SU-DHL-6 (cell line): ENCODE measurements around the gene RBL2.

ENCODE experiments used
- EZH2phosphoT487 ChIP-seq: fragments of 200-600 bp; sonication (generic), shearing (Covaris generic); conservative IDR thresholded peaks from 2 replicates; pipeline ENCODE4 v1.6.1; 2018; ENCODE audit warnings: mild to moderate bottlenecking, antibody characterized with exemption, low read length, moderate library complexity, mixed read lengths
- TF ChIP-seq, protein P1 (sequence below): fragments of 200-600 bp; sonication (generic); IDR thresholded peaks from one replicate; pipeline ENCODE4 v1.5.1; 2017; ENCODE audit warnings: antibody characterized with exemption, mild to moderate bottlenecking, low read length, moderate library complexity; ENCODE audit not compliant: insufficient read depth, poor library complexity, severe bottlenecking

DNA sequence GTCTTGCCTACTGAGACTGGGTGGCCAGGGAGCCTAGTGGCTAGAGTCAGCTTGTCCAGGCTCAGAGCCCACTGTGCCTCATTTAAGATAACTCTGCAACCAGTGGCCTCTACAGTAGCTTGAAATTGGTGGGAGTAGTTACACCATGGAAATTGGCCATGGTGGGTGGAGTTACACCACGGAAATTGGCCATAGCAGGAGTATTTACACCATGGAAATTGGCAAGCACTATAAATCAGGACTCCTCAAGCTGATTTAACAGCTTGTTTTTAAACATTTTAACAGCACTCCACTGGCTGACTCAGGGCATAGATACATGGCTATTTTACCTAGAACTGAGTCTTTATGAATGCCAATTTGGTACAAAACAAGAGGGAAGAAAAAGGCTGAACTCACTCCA, 96.5 kb downstream of the RBL2 start:
- TF ChIP-seq, protein P1, sequence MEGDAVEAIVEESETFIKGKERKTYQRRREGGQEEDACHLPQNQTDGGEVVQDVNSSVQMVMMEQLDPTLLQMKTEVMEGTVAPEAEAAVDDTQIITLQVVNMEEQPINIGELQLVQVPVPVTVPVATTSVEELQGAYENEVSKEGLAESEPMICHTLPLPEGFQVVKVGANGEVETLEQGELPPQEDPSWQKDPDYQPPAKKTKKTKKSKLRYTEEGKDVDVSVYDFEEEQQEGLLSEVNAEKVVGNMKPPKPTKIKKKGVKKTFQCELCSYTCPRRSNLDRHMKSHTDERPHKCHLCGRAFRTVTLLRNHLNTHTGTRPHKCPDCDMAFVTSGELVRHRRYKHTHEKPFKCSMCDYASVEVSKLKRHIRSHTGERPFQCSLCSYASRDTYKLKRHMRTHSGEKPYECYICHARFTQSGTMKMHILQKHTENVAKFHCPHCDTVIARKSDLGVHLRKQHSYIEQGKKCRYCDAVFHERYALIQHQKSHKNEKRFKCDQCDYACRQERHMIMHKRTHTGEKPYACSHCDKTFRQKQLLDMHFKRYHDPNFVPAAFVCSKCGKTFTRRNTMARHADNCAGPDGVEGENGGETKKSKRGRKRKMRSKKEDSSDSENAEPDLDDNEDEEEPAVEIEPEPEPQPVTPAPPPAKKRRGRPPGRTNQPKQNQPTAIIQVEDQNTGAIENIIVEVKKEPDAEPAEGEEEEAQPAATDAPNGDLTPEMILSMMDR, result no peak
- no peak for TF ChIP-seq EZH2phosphoT487
